Activated CD4-positive, alpha-beta T cell treated with anti-CD3 and anti-CD28 coated beads, Interleukin-2, amount 10 ng/mL, durations not matched to agents 7 days and 5 days (primary cell): ENCODE data around the gene DEF6. TPM values are rescaled to one million over a fixed set of nuclear protein-coding genes. Genes with fewer than 3 reads are reported as not detected.

Experiments
- CTCF ChIA-PET: fragments of 350-600 bp; sonication (Branson Sonifier 250); formaldehyde crosslinking; loops from one replicate; lab custom pipeline; 2021; ENCODE audit warnings: antibody characterized with exemption; lab: Charles Lee
- POLR2A ChIA-PET: fragments of 350-600 bp; sonication (Branson Sonifier 250); formaldehyde crosslinking; loops from one replicate; lab custom pipeline; 2021; ENCODE audit warnings: antibody characterized with exemption; lab: Charles Lee
- DNase-seq: peaks from one replicate; pipeline ENCODE4 v3.0.0-alpha.2; 2020
- H3K27ac Mint-ChIP-seq: one replicate; pipeline ENCODE4 v1.8.0; 2021; ENCODE audit warnings: mild to moderate bottlenecking, moderate library complexity, mixed read lengths
- H3K27me3 Mint-ChIP-seq: one replicate; pipeline ENCODE4 v1.8.0; 2021; ENCODE audit warnings: mixed read lengths
- H3K36me3 Mint-ChIP-seq: one replicate; pipeline ENCODE4 v1.8.0; 2021; ENCODE audit warnings: low read depth, mixed read lengths
- H3K4me1 Mint-ChIP-seq: one replicate; pipeline ENCODE4 v1.8.0; 2021; ENCODE audit warnings: mixed read lengths
- H3K4me3 Mint-ChIP-seq: one replicate; pipeline ENCODE4 v1.8.0; 2021; ENCODE audit warnings: mild to moderate bottlenecking, moderate library complexity, mixed read lengths
- H3K9me3 Mint-ChIP-seq: one replicate; pipeline ENCODE4 v1.8.0; 2021; ENCODE audit warnings: mixed read lengths
- total RNA-seq, 2 experiments: library from RNA; stranded (reverse); gene quantifications; one replicate each; pipeline ENCODE4 v1.2.3, GENCODE V29; 2021

The DEF6 gene, protein sequence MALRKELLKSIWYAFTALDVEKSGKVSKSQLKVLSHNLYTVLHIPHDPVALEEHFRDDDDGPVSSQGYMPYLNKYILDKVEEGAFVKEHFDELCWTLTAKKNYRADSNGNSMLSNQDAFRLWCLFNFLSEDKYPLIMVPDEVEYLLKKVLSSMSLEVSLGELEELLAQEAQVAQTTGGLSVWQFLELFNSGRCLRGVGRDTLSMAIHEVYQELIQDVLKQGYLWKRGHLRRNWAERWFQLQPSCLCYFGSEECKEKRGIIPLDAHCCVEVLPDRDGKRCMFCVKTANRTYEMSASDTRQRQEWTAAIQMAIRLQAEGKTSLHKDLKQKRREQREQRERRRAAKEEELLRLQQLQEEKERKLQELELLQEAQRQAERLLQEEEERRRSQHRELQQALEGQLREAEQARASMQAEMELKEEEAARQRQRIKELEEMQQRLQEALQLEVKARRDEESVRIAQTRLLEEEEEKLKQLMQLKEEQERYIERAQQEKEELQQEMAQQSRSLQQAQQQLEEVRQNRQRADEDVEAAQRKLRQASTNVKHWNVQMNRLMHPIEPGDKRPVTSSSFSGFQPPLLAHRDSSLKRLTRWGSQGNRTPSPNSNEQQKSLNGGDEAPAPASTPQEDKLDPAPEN
- 100 to 1,000 TPM; 186 to 219 TPM for total RNA-seq

GRCh38 chr6:35297601-35298481, at the start of gene DEF6:
TSS of gene DEF6 (plus strand) at chr6:35297818. CDS start at chr6:35297857, 39 bp downstream.
- Mint-ChIP-seq H3K36me3 (peaks cover 55% of the 10 kb centered on the region), H3K4me3 (peak within 1 kb of the TSS; percentile 85), H3K9me3 (no peaks in the 10 kb centered on the region), H3K4me1 (peaks cover 55% of the 10 kb centered on the region), H3K27ac (peak within 1 kb of the TSS; percentile 96), H3K27me3 (no peaks in the 10 kb centered on the region)
- ChIA-PET CTCF (interaction anchor here (0.7 to 3.4 kb wide), 21 partner anchors 11 to 254 kb away, joined by 3 to 25 read pairs (median 4); partner anchors contain the start of genes PPARD and RPL10A), POLR2A (interaction anchor here (1.5 kb wide), 1 partner anchor 153 kb away, joined by 4 read pairs; no protein-coding TSS in a partner anchor)
- DNase-seq, result peak; percentile 93

DNA sequence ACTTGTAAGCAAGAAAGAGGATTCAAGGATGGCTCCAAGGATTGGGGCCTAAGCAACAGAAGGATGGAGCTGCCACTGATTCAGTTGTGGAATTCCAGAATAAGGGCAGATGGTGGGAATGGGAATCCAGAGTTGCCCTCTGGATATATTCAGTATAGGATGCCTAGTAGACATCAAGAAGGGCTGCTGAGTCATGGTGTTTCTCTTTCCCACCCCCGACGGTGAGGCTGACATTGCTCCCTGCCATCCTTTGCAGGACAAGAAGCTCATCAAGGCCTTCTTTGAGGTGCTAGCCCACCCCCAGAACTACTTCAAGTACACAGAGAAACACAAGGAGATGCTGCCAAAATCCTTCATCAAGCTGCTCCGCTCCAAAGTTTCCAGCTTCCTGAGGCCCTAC, 49.3 kb upstream of the DEF6 start:
- no peak for DNase-seq
- CTCF ChIA-PET, result interaction anchor here (1.3 to 3.8 kb wide), 4 partner anchors 10 to 33 kb away, joined by 4 to 18 read pairs (median 6); partner anchors contain the start of gene ZNF76
- peaks cover 19% of the 10 kb centered on the region for H3K4me1 Mint-ChIP-seq
- no peak overlapping the region for H3K27ac Mint-ChIP-seq
- H3K36me3 Mint-ChIP-seq, result no peaks in the 10 kb centered on the region
- H3K27me3 Mint-ChIP-seq, result no peaks in the 10 kb centered on the region
- POLR2A ChIA-PET, result interaction anchor here (0.9 kb wide), 1 partner anchor 11 kb away, joined by 4 read pairs; no protein-coding TSS in a partner anchor
- H3K4me3 Mint-ChIP-seq, result no peak overlapping the region
- H3K9me3 Mint-ChIP-seq, result no peaks in the 10 kb centered on the region

- no peaks in the 10 kb centered on the region for H3K27me3 Mint-ChIP-seq
- H3K4me1 Mint-ChIP-seq, result peaks cover 19% of the 10 kb centered on the region
- no peak for DNase-seq
- H3K27ac Mint-ChIP-seq, result no peak overlapping the region
- H3K9me3 Mint-ChIP-seq, result no peaks in the 10 kb centered on the region
- no peak overlapping the region for H3K4me3 Mint-ChIP-seq
- POLR2A ChIA-PET, result interaction anchor here (0.9 kb wide), 1 partner anchor 10 kb away, joined by 4 read pairs; no protein-coding TSS in a partner anchor
- CTCF ChIA-PET, result interaction anchor here (0.6 to 3.8 kb wide), 5 partner anchors 9 to 67 kb away, joined by 3 to 18 read pairs (median 5); partner anchors contain the start of gene ZNF76
- no peaks in the 10 kb centered on the region for H3K36me3 Mint-ChIP-seq
Measured at GRCh38 chr6:35248965-35249364, 48.7 kb upstream of the DEF6 start.

DNA sequence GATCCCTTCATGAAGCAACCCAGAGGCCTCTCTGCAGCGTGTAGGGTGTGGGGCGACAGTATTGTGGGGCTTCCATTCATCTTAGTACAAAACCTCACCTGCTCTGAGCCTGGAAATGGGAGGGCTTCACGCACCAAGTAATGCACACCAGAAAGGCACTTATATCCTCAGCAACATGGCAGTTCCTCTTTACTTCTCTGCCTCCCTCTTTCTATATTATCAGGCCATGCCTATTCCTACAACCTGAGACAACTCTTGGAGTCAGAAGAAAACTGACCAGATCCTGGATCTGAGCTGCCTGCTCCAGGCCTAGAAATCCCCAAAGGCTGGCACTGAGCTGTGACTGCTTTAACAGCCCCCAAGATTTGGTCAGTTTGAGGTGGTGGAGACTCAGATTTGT, 45.7 kb upstream of the DEF6 start:
- H3K9me3 Mint-ChIP-seq, result no peaks in the 10 kb centered on the region
- H3K4me1 Mint-ChIP-seq, result peaks cover 19% of the 10 kb centered on the region
- no peaks in the 10 kb centered on the region for H3K27me3 Mint-ChIP-seq
- no peak overlapping the region for H3K27ac Mint-ChIP-seq
- H3K36me3 Mint-ChIP-seq, result no peaks in the 10 kb centered on the region
- no peak for DNase-seq
- H3K4me3 Mint-ChIP-seq, result no peak overlapping the region
- ChIA-PET CTCF (no interaction called here), POLR2A (no interaction called here)

DNA sequence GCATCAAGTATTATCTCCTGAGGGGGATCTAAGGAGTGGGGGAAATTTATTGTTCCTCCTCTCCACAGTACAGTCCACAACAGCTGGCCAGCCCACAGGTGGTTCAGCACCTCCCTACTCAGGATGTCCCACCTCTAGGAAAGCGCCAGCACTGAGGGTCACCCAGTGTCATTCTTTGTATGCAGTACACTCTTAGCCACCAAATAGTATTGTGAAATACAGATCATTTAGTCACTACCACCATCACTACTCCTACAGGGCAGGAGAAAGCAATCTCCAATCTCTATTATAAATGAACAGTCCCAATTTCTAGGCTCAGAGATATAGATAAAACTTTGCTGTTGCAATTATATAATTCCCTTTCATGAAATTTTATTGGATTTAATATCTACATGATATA, 44.4 kb upstream of the DEF6 start:
- ChIA-PET CTCF (no interaction called here), POLR2A (no interaction called here)
- H3K27me3 Mint-ChIP-seq, result no peaks in the 10 kb centered on the region
- no peak for DNase-seq
- H3K27ac Mint-ChIP-seq, result no peak overlapping the region
- H3K9me3 Mint-ChIP-seq, result no peaks in the 10 kb centered on the region
- no peaks in the 10 kb centered on the region for H3K36me3 Mint-ChIP-seq
- H3K4me1 Mint-ChIP-seq, result peaks cover 15% of the 10 kb centered on the region
- H3K4me3 Mint-ChIP-seq, result no peak overlapping the region

DNA sequence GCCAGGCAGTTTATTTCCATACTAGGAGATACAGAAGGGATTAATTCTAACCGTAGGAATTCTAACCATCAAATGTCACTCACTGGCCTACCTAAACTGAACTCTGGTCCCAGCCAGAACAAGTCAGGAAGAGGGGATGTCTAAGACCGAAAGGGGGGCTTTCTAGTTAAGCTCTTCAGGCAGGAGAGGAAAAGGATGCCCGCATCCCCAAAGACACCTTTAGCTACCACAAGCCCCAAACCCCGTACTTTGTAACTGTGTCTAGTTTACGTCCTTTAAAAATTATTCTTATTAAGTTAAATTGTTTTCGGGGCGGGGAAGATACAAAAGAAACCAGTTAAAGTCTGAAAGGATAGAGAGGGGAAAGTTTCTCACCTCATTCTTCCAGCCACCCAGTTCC, 39.3 kb upstream of the DEF6 start:
- Mint-ChIP-seq H3K9me3 (no peaks in the 10 kb centered on the region), H3K4me3 (peak overlapping the region; percentile 97), H3K27me3 (no peaks in the 10 kb centered on the region), H3K27ac (peak overlapping the region; percentile 94), H3K36me3 (no peaks in the 10 kb centered on the region), H3K4me1 (peaks cover 43% of the 10 kb centered on the region)
- no peak for DNase-seq
- ChIA-PET CTCF (interaction anchor here (0.8 to 3.2 kb wide), 6 partner anchors 9 to 262 kb away, joined by 3 to 18 read pairs (median 4); no protein-coding TSS in a partner anchor), POLR2A (interaction anchor here (0.9 kb wide), 1 partner anchor 10 kb away, joined by 4 read pairs; no protein-coding TSS in a partner anchor)

DNA sequence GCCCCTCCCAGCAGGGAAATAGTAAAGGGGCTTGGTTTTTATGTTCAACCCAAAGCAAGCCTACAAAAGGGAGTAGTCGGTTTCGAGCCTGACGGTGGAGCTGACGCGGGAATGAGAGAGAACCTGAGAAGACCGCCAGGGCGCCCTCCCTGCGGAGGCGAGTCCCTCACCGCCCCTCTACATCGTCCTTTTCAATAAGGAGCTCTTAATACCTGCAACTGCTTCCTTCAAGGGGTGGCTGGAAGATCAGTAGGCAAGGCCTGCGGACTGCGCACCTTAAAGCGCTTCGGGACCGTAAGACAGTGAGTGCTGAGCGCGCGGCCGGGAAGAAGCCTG, 38.8 kb upstream of the DEF6 start:
- no peak for DNase-seq
- ChIA-PET CTCF (interaction anchor here (0.8 to 3.2 kb wide), 5 partner anchors 9 to 262 kb away, joined by 3 to 18 read pairs (median 4); no protein-coding TSS in a partner anchor), POLR2A (interaction anchor here (0.9 kb wide), 1 partner anchor 10 kb away, joined by 4 read pairs; no protein-coding TSS in a partner anchor)
- H3K4me3 Mint-ChIP-seq, result peak overlapping the region; percentile 97
- H3K27ac Mint-ChIP-seq, result peak overlapping the region; percentile 94
- H3K9me3 Mint-ChIP-seq, result no peaks in the 10 kb centered on the region
- no peaks in the 10 kb centered on the region for H3K36me3 Mint-ChIP-seq
- no peaks in the 10 kb centered on the region for H3K27me3 Mint-ChIP-seq
- H3K4me1 Mint-ChIP-seq, result peaks cover 47% of the 10 kb centered on the region

- Mint-ChIP-seq H3K36me3 (no peaks in the 10 kb centered on the region), H3K4me3 (peak within 1 kb of the TSS; percentile 97), H3K27ac (peak within 1 kb of the TSS; percentile 94), H3K27me3 (no peaks in the 10 kb centered on the region), H3K4me1 (peaks cover 51% of the 10 kb centered on the region), H3K9me3 (no peaks in the 10 kb centered on the region)
- ChIA-PET CTCF (interaction anchor here (0.8 to 3.2 kb wide), 5 partner anchors 10 to 261 kb away, joined by 3 to 18 read pairs (median 4); no protein-coding TSS in a partner anchor), POLR2A (interaction anchor here (0.6 to 0.9 kb wide), 2 partner anchors 11 to 59 kb away, joined by 3 to 4 read pairs; no protein-coding TSS in a partner anchor)
- DNase-seq, result peak; percentile 90
Measured at GRCh38 chr6:35259194-35259947, 38.2 kb upstream of the DEF6 start, which contains the start of gene ZNF76. TSS of gene ZNF76 (plus strand) at chr6:35259735. CDS start at chr6:35281152, 21,417 bp downstream.

DNA sequence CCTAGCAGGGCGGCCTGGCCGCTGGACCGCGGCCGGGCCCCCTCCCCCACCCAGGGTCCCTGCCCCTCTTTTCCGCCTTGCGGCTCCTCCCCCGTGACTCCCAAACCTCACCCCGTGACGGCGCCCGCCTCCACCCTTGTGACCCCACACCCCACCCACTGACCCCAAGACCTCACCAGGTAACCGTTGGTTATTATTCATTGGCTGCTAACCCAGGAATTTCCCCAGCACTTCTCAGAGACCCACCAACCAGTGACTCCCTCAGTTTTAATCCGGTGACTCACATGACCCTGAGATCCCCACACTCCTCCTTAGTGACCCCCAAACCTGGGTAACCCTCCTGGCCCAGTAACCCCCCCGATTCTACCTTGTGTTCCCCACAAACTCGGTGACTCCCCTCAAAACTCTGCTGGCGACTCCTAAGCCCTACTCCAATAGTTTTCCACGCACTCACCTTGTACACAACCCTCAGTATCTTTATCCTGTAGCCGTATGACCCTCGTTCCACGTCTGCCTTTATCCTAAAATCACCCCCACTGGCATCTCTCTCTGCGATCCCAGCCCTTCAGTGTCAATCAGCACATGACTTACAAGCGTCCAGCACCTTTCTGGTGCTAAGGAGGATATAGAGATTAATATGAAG, 37.5 kb upstream of the DEF6 start:
- Mint-ChIP-seq H3K36me3 (no peaks in the 10 kb centered on the region), H3K27me3 (no peaks in the 10 kb centered on the region), H3K27ac (peak overlapping the region; percentile 90), H3K9me3 (no peaks in the 10 kb centered on the region), H3K4me1 (peaks cover 51% of the 10 kb centered on the region), H3K4me3 (peak overlapping the region; percentile 79)
- CTCF ChIA-PET, result interaction anchor here (1.1 to 3.2 kb wide), 3 partner anchors 9 to 30 kb away, joined by 3 to 18 read pairs (median 7); no protein-coding TSS in a partner anchor
- POLR2A ChIA-PET, result interaction anchor here (0.6 kb wide), 1 partner anchor 58 kb away, joined by 3 read pairs; no protein-coding TSS in a partner anchor
- DNase-seq, result peak; percentile 69

- Mint-ChIP-seq H3K27me3 (no peaks in the 10 kb centered on the region), H3K27ac (peak overlapping the region; percentile 90), H3K36me3 (no peaks in the 10 kb centered on the region), H3K9me3 (no peaks in the 10 kb centered on the region), H3K4me1 (peaks cover 51% of the 10 kb centered on the region), H3K4me3 (peak overlapping the region; percentile 79)
- POLR2A ChIA-PET, result no interaction called here
- DNase-seq, result no peak
- CTCF ChIA-PET, result interaction anchor here (0.9 to 1.1 kb wide), 2 partner anchors 9 to 29 kb away, joined by 3 to 4 read pairs; no protein-coding TSS in a partner anchor
Measured at GRCh38 chr6:35260591-35261570, 36.7 kb upstream of the DEF6 start.
